Breast epithelium (tissue), 4 donors: ENCODE results near the gene HAUS2. TPM values are rescaled to one million over a fixed set of nuclear protein-coding genes. Genes with fewer than 3 reads are reported as not detected.
A peak's percentile ranks its signal among the peaks of the same experiment; 100 is the strongest.
"Not testable (repeated sequence)": the region's sequence is repeated elsewhere in the genome, so short reads cannot be mapped to it uniquely, and the experiment has no call there.

Experiments used
- DNase-seq, 2 donors: peaks; one replicate each; pipeline ENCODE4 v3.0.0-alpha.2; 2019; ENCODE audit warnings: low spot score in 2 of 2
- H3K27ac ChIP-seq, 2 donors: fragments of 200-600 bp; sonication (generic) in 1 of 2; one replicate each; pipeline ENCODE4 v1.5.1; 2016 to 2019; ENCODE audit warnings: mild to moderate bottlenecking in 1 of 2
- H3K27me3 ChIP-seq, 2 donors: fragments of 200-600 bp; sonication (generic) in 1 of 2; one replicate each; pipeline versions ENCODE4 v1.5.1 to v1.6.0; 2017 to 2019; ENCODE audit warnings: control low read depth in 1 of 2, mild to moderate bottlenecking in 1 of 2
- H3K36me3 ChIP-seq: fragments of 200-600 bp; one replicate; pipeline ENCODE4 v1.5.1; 2019
- H3K4me1 ChIP-seq, 2 donors: fragments of 200-600 bp; sonication (generic); one replicate each; pipeline ENCODE4 v1.5.1; 2016 to 2019; ENCODE audit warnings: control low read depth in 1 of 2
- H3K4me3 ChIP-seq, 3 donors: fragments of 200-600 bp; sonication (generic); 1 replicate in 2 of 3; 2 replicates in 1 of 3; pipeline ENCODE4 v1.5.1; 2016 to 2019; ENCODE audit warnings: mild to moderate bottlenecking in 3 of 3, moderate library complexity in 2 of 3
- H3K9me3 ChIP-seq, 2 donors: fragments of 200-600 bp; sonication (generic) in 1 of 2; one replicate each; pipeline ENCODE4 v1.5.1; 2016 to 2019; ENCODE audit warnings: control low read depth in 1 of 2
- POLR2A ChIP-seq: fragments of 450-650 bp; IDR thresholded peaks from one replicate; pipeline ENCODE4 v1.6.1; 2016; ENCODE audit warnings: antibody characterized with exemption, mild to moderate bottlenecking, moderate library complexity
- POLR2AphosphoS5 ChIP-seq, 3 donors: sonication (generic); formaldehyde crosslinking; IDR thresholded peaks; one replicate each; pipeline ENCODE4 v1.6.1; 2017; ENCODE audit warnings: antibody characterized with exemption in 3 of 3
- intact Hi-C: fragments of 100-400 bp; cut with DNase I; formaldehyde crosslinking; loops from one replicate; pipeline ENCODE4 v1.15.1; 2023; ENCODE audit warnings: low total_unique reads
- total RNA-seq, 3 donors: library from RNA; depleted of rRNA; stranded (reverse); fragments of >200 nt; gene quantifications; one replicate each; pipeline ENCODE4 v1.1.0, GENCODE V29; 2016
- TF ChIP-seq, protein P1 (sequence below), 3 donors: fragments of 450-650 bp; IDR thresholded peaks; one replicate each; pipeline ENCODE4 v1.5.1; 2016 to 2017; ENCODE audit warnings: antibody characterized with exemption in 3 of 3, mild to moderate bottlenecking in 3 of 3, moderate library complexity in 3 of 3

Gene HAUS2
- total RNA-seq, 3 donors from 2014 or later: 29.3 to 42.1 (median 30.2) TPM

DNA sequence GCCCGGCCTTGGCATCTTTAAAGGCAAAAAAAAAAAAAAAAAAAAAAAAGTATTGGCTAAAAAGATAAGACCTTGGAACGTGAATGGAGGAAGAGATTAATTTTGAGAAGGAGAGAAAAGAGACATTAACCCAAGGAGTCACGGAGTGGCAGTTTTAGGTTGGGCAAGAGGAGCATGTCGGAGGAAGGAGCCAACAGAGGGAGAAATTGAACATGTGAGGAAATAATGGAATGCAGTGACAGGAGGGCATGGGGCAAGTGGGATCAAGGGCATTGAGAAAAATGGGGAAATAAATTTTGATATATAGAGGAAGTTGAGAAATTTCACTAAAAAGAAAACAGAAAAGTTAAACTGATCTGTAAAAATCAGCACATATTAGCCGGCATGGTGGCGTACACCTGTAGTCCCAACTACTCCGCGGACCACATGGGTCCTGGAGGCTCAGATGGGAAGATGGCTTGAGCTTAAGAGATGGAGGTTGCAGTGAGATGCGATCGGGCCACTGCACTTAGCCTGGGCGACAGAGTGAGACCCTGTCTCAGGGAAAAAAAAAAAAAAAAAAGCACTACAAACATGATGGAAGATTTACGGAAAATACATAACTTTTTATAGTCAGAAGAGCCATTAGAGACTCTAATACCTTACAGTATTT, 1.2 kb downstream of the HAUS2 start:
- H3K27ac ChIP-seq: no peak overlapping the region

DNA sequence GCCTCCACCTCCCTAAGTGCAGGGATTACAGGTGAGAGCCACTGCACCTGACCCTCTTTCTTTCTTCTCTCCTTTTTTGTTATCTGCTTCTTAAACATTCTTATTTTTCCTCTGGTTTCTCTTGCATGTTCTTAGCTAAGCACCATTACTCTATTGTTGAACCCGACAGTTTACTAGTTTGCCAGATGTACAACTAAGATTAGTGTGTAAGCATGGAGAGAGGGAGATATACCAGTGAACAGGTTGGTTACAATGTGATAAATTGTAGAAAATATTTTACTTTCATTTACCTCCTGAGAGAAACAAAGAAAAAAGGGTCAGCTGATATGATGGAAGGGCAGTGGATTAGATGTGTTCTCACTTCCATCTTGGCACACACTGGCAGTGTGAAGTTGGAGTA, 4.9 kb downstream of the HAUS2 start:
- Histone ChIP-seq H3K27me3 (no peaks in the 10 kb centered on the region), H3K36me3 (no peaks in the 10 kb centered on the region), H3K4me1 (no peaks in the 10 kb centered on the region), H3K4me3 (no peak overlapping the region), H3K9me3 (no peaks in the 10 kb centered on the region), H3K27ac (no peak overlapping the region)
- no peak for TF ChIP-seq POLR2AphosphoS5 (IDR thresholded peaks at IDR 0.05)
- TF ChIP-seq, protein P1, sequence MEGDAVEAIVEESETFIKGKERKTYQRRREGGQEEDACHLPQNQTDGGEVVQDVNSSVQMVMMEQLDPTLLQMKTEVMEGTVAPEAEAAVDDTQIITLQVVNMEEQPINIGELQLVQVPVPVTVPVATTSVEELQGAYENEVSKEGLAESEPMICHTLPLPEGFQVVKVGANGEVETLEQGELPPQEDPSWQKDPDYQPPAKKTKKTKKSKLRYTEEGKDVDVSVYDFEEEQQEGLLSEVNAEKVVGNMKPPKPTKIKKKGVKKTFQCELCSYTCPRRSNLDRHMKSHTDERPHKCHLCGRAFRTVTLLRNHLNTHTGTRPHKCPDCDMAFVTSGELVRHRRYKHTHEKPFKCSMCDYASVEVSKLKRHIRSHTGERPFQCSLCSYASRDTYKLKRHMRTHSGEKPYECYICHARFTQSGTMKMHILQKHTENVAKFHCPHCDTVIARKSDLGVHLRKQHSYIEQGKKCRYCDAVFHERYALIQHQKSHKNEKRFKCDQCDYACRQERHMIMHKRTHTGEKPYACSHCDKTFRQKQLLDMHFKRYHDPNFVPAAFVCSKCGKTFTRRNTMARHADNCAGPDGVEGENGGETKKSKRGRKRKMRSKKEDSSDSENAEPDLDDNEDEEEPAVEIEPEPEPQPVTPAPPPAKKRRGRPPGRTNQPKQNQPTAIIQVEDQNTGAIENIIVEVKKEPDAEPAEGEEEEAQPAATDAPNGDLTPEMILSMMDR (IDR thresholded peaks at IDR 0.05): no peak
- TF ChIP-seq POLR2A: no peak
- no peak for DNase-seq
- intact Hi-C loops: no loop called here

More for the DNA sequence above, 1.2 kb downstream of the HAUS2 start:
- H3K9me3 ChIP-seq: no peaks in the 10 kb centered on the region
- TF ChIP-seq, protein P1 (IDR thresholded peaks at IDR 0.05): no peak
- TF ChIP-seq POLR2AphosphoS5 (IDR thresholded peaks at IDR 0.05) (no peak), POLR2A (no peak)
- DNase-seq: no peak
- H3K36me3 ChIP-seq: no peaks in the 10 kb centered on the region
- peak overlapping the region; percentile 72 to 87 (median 82) for H3K4me3 ChIP-seq
- intact Hi-C loops: loop anchor here (5.0 kb wide), 1 partner anchor 177 kb away; no protein-coding TSS in a partner anchor
- peaks cover 6 to 13% of the 10 kb centered on the region in 2 donors for H3K4me1 ChIP-seq
- H3K27me3 ChIP-seq: no peaks in the 10 kb centered on the region

DNA sequence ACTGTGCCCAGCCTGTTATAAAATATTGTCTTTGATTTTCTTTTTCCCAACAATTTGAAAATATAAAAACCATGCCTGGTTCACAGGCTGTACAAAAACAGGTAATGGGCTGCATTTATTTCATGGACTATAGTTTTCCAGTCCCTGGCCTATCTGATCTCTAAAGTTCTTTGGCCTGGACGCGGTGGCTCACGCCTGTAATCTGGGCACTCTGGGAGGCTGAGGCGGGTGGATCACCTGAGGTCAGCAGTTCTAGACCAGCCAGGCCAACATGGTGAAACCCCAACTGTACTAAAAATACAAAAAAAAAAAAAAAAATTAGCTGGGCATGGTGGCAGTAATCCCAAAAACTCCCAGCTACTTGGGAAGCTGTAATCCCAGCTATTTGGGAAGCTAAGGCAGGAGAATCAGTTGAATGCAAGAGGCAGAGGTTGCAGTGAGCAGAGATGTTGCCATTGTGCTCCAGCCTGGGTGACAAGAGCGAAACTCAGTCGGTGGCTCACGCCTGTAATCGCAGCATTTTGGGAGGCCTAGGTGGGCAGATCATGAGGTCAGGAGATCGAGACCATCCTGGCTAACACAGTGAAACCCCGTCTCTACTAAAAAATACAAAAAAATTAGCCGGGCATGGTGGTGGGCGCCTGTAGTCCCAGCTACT, 8.0 kb downstream of the HAUS2 start:
- not testable (repeated sequence) for H3K27ac ChIP-seq, DNase-seq, H3K9me3 ChIP-seq

DNA sequence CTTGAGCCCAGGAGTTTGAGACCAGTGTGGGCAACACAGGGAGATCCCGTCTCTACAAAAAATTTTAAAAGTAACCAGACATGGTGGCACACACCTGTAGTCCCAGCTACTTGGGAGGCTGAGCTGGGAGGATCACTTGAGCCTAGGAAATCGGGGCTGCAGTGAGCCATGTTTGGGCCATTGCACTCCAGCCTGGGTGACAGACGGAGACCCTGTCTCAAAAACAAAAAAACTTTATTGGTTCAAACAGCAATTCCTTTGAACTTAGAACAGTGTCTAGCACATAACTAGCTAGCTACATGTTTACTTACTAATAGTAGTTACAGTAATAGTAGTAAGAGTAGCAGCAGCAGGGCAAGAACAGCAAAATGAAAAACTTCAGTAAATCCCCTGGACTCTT, 10.1 kb downstream of the HAUS2 start:
- TF ChIP-seq POLR2A: no peak
- TF ChIP-seq POLR2AphosphoS5 (IDR thresholded peaks at IDR 0.05): no peak
- TF ChIP-seq, protein P1 (IDR thresholded peaks at IDR 0.05): no peak
- no peaks in the 10 kb centered on the region for H3K27me3 ChIP-seq
- intact Hi-C loops: no loop called here
- H3K36me3 ChIP-seq: no peaks in the 10 kb centered on the region
- DNase-seq: no peak
- no peak overlapping the region for H3K27ac ChIP-seq
- no peak overlapping the region for H3K4me3 ChIP-seq
- H3K4me1 ChIP-seq: no peaks in the 10 kb centered on the region
- H3K9me3 ChIP-seq: no peaks in the 10 kb centered on the region

More for the DNA sequence above, 8.0 kb downstream of the HAUS2 start:
- peak; percentile 17 to 57 (median 46) for TF ChIP-seq POLR2AphosphoS5 (IDR thresholded peaks at IDR 0.05)
- intact Hi-C loops, H3K4me1 ChIP-seq, H3K36me3 ChIP-seq, H3K27me3 ChIP-seq, H3K4me3 ChIP-seq: not testable (repeated sequence)

DNA sequence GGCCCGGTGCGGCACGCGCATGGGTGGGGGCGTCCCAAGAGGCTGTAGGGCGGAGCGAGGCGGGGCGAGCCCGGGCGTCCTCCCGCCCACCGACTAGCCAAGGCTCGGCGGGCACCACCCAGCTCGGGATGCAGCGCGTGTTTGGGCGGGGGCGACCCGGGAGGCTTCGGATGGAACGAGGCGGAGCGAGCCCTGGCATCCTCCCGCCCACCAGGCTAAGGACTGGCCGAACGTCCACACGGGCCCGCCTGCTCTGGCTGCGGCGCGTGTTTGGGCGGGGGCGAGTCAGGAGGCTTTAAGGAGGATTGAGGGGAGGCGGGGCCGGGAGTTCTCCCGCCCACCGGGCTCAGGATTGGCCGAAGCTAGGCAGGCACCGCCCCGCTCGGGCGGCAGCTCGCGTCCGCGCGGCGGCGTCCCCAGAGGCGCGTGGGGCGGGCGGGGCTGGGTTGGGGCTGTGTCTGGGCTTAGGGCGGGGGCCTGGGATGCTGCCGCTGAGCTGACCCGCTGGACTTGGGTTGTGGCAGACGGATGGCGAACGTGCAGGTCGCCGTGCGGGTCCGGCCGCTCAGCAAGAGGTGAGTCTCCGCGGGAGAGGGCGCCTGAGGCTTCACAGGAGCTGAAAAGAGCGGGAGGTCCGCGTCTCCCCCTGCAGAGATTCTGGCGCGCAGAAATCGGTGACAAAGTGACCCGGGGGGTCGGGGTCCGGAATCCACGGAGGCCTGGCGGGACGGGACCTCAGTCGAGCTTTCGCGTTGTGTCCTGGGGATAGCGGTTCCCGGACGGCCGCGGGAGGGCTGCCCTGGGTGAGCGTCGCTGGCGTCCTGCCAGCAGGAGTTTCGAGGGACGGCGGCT, 26.8 kb downstream of the HAUS2 start, which contains the start of gene STARD9:
STARD9 (plus strand) TSS at position 419 of the 852 bp plus-strand sequence; CDS start at position 529, 110 bp downstream.
- TF ChIP-seq POLR2AphosphoS5 (IDR thresholded peaks at IDR 0.05) (peak; percentile 29 to 40 (median 34)), POLR2A (peak; percentile 5)
- TF ChIP-seq, protein P1 (IDR thresholded peaks at IDR 0.05): no peak
- Histone ChIP-seq H3K27me3 (no peaks in the 10 kb centered on the region), H3K4me1 (no peaks in the 10 kb centered on the region), H3K27ac (peak within 1 kb of the TSS; percentile 80 to 94), H3K4me3 (peak within 1 kb of the TSS; percentile 73 to 87 (median 79)), H3K9me3 (no peaks in the 10 kb centered on the region), H3K36me3 (no peaks in the 10 kb centered on the region)
- intact Hi-C loops: no loop called here
- DNase-seq: peak; percentile 95 to 96
